COLO668 (cell line): Measurements from ENCODE around the gene MMP8.

Source experiments
- DNase-seq: peaks from one replicate; lab custom pipeline; 2025; ENCODE audit not compliant: unreplicated experiment; lab: John Stamatoyannopoulos, UW

The MMP8 gene

GRCh38 chr11:102727890-102728289 lies 3.1 kb upstream of the MMP8 start:
- no peak for DNase-seq

- DNase-seq: no peak
These were observed 1.9 kb downstream of the MMP8 start for GRCh38 chr11:102722821-102723220.

GRCh38 chr11:102719620-102720277 lies 5.0 kb downstream of the MMP8 start:
- no peak for DNase-seq

- no peak for DNase-seq
These were observed 7.5 kb downstream of the MMP8 start for GRCh38 chr11:102717280-102717679.

GRCh38 chr11:102716527-102716926 lies 8.2 kb downstream of the MMP8 start:
- no peak for DNase-seq

- no peak for DNase-seq
These were observed 12.6 kb downstream of the MMP8 start for GRCh38 chr11:102712137-102712536.

GRCh38 chr11:102709201-102709945 lies 15.4 kb downstream of the MMP8 start:
- DNase-seq: no peak

- DNase-seq: no peak
These were observed 16.1 kb downstream of the MMP8 start for GRCh38 chr11:102708654-102709053.

- DNase-seq: no peak
These were observed 19.1 kb downstream of the MMP8 start, which contains the start of gene MMP27 for GRCh38 chr11:102705626-102706025. Gene MMP27 (minus strand): TSS chr11:102705769. CDS start chr11:102705714, 55 bp downstream.

- no peak for DNase-seq
These were observed 19.9 kb downstream of the MMP8 start for GRCh38 chr11:102704841-102705240.

GRCh38 chr11:102703826-102704493 lies 20.8 kb downstream of the MMP8 start:
- no peak for DNase-seq

GRCh38 chr11:102695201-102695600 lies 29.6 kb downstream of the MMP8 start:
- DNase-seq: no peak

- DNase-seq: no peak
These were observed 39.0 kb downstream of the MMP8 start for GRCh38 chr11:102685754-102686153.

- no peak for DNase-seq
These were observed 39.4 kb downstream of the MMP8 start for GRCh38 chr11:102685338-102685737.

GRCh38 chr11:102683277-102683676 lies 41.5 kb downstream of the MMP8 start:
- DNase-seq: no peak

GRCh38 chr11:102680945-102681344 lies 43.8 kb downstream of the MMP8 start:
- no peak for DNase-seq

GRCh38 chr11:102678022-102678421 lies 46.7 kb downstream of the MMP8 start:
- DNase-seq: no peak

GRCh38 chr11:102676084-102676483 lies 48.7 kb downstream of the MMP8 start:
- DNase-seq: no peak

GRCh38 chr11:102669664-102670063 lies 55.1 kb downstream of the MMP8 start:
- DNase-seq: no peak

- peak; percentile 21 for DNase-seq
These were observed 58.3 kb downstream of the MMP8 start for GRCh38 chr11:102666331-102666957.

- no peak for DNase-seq
These were observed 60.6 kb downstream of the MMP8 start for GRCh38 chr11:102664001-102664752.
